Peyer's patch (tissue), 4 donors: ENCODE data around the gene WDR59. TPM values are rescaled to one million over a fixed set of nuclear protein-coding genes. Genes with fewer than 3 reads are reported as not detected.

Source experiments
- DNase-seq, 3 donors: peaks; one replicate each; pipeline ENCODE4 v3.0.0-alpha.2; 2017 to 2019
- H3K27ac ChIP-seq, 4 donors: fragments of 200-600 bp; sonication (generic); one replicate each; pipeline ENCODE4 v1.5.1; 2016 to 2019
- H3K27me3 ChIP-seq, 2 donors: fragments of 200-600 bp; sonication (generic); one replicate each; pipeline ENCODE4 v1.5.1; 2019
- H3K36me3 ChIP-seq, 3 donors: fragments of 200-600 bp; sonication (generic); one replicate each; pipeline ENCODE4 v1.5.1; 2016 to 2019
- H3K4me1 ChIP-seq, 4 donors: fragments of 200-600 bp; sonication (generic); one replicate each; pipeline ENCODE4 v1.5.1; 2016 to 2019
- H3K4me3 ChIP-seq, 4 donors: fragments of 200-600 bp; sonication (generic); 1 replicate in 3 of 4; 2 replicates in 1 of 4; pipeline ENCODE4 v1.5.1; 2016 to 2019; ENCODE audit warnings: mild to moderate bottlenecking in 1 of 4
- H3K9me3 ChIP-seq, 4 donors: fragments of 200-600 bp; sonication (generic); one replicate each; pipeline ENCODE4 v1.5.1; 2016 to 2019; ENCODE audit warnings: mild to moderate bottlenecking in 1 of 4
- CTCF ChIP-seq, 6 experiments: fragments of 450-650 bp in 4 of 6; fragments of 200-600 bp in 2 of 6; sonication (generic) in 1 of 6; IDR thresholded peaks; one replicate each; pipeline ENCODE4 v1.5.1; 2017 to 2019; ENCODE audit warnings: antibody characterized with exemption in 6 of 6, mild to moderate bottlenecking in 3 of 6, moderate library complexity in 1 of 6
- POLR2A ChIP-seq, 2 donors: fragments of 450-650 bp; IDR thresholded peaks; one replicate each; pipeline ENCODE4 v1.5.1; 2017; ENCODE audit warnings: antibody characterized with exemption in 2 of 2, mild to moderate bottlenecking in 2 of 2, moderate library complexity in 2 of 2
- total RNA-seq, 4 donors: library from RNA; depleted of rRNA; stranded (reverse); fragments of >200 nt; gene quantifications; one replicate each; pipeline ENCODE4 v1.1.0, GENCODE V29; 2016

WDR59 gene
- total RNA-seq, 4 donors from 2014 or later = 32.9 to 127 (median 102) TPM

- H3K9me3 ChIP-seq = no peaks in the 10 kb centered on the region
- no peak for DNase-seq
- H3K4me3 ChIP-seq = no peak overlapping the region
- H3K27me3 ChIP-seq = no peaks in the 10 kb centered on the region
- H3K27ac ChIP-seq = no peak overlapping the region
- H3K36me3 ChIP-seq = peaks cover 0 to 5% (median 0%) of the 10 kb centered on the region in 3 donors
- H3K4me1 ChIP-seq = no peaks in the 10 kb centered on the region
- TF ChIP-seq CTCF (IDR thresholded peaks at IDR 0.05) = no peak
- no peak for TF ChIP-seq POLR2A (IDR thresholded peaks at IDR 0.05)
These were observed 117.6 kb downstream of the WDR59 start for GRCh38 chr16:74867281-74867849.

- H3K36me3 ChIP-seq = no peaks in the 10 kb centered on the region
- H3K27me3 ChIP-seq = no peaks in the 10 kb centered on the region
- H3K4me1 ChIP-seq = no peaks in the 10 kb centered on the region
- H3K27ac ChIP-seq = no peak overlapping the region
- TF ChIP-seq POLR2A (IDR thresholded peaks at IDR 0.05) (no peak), CTCF (IDR thresholded peaks at IDR 0.05) (no peak)
- no peak for DNase-seq
- no peak overlapping the region for H3K4me3 ChIP-seq
- no peaks in the 10 kb centered on the region for H3K9me3 ChIP-seq
These were observed 118.9 kb downstream of the WDR59 start for GRCh38 chr16:74865922-74866598.

- Histone ChIP-seq H3K4me1 (no peaks in the 10 kb centered on the region), H3K36me3 (no peaks in the 10 kb centered on the region), H3K4me3 (no peak overlapping the region), H3K9me3 (no peaks in the 10 kb centered on the region), H3K27me3 (no peaks in the 10 kb centered on the region), H3K27ac (no peak overlapping the region)
- DNase-seq = peak in 1 of 3 donors; percentile 46
- TF ChIP-seq POLR2A (IDR thresholded peaks at IDR 0.05) = no peak
- TF ChIP-seq CTCF (IDR thresholded peaks at IDR 0.05) = peak; percentile 51 to 96 (median 87)
These were observed 122.1 kb downstream of the WDR59 start for GRCh38 chr16:74862743-74863244.

- Histone ChIP-seq H3K4me3 (peak overlapping the region in 2 of 4 donors; percentile 24 to 26), H3K27me3 (no peaks in the 10 kb centered on the region), H3K27ac (peak overlapping the region in 1 of 4 donors; percentile 50), H3K4me1 (no peaks in the 10 kb centered on the region), H3K9me3 (no peaks in the 10 kb centered on the region), H3K36me3 (no peaks in the 10 kb centered on the region)
- TF ChIP-seq POLR2A (IDR thresholded peaks at IDR 0.05) (no peak), CTCF (IDR thresholded peaks at IDR 0.05) (no peak)
- no peak for DNase-seq
These were observed 132.4 kb downstream of the WDR59 start for GRCh38 chr16:74852500-74852875.

GRCh38 chr16:74850027-74850426, 134.9 kb downstream of the WDR59 start:
- no peak for DNase-seq
- Histone ChIP-seq H3K4me1 (no peaks in the 10 kb centered on the region), H3K27ac (no peak overlapping the region), H3K4me3 (no peak overlapping the region), H3K27me3 (no peaks in the 10 kb centered on the region), H3K9me3 (no peaks in the 10 kb centered on the region), H3K36me3 (no peaks in the 10 kb centered on the region)
- TF ChIP-seq POLR2A (IDR thresholded peaks at IDR 0.05) (no peak), CTCF (IDR thresholded peaks at IDR 0.05) (no peak)
